Measurements from ENCODE around the gene SLC25A48. TPM values are rescaled to one million over a fixed set of nuclear protein-coding genes. Genes with fewer than 3 reads are reported as not detected.

Gene SLC25A48
- total RNA-seq, 2 experiments from 2014 or later = not detected

DNA sequence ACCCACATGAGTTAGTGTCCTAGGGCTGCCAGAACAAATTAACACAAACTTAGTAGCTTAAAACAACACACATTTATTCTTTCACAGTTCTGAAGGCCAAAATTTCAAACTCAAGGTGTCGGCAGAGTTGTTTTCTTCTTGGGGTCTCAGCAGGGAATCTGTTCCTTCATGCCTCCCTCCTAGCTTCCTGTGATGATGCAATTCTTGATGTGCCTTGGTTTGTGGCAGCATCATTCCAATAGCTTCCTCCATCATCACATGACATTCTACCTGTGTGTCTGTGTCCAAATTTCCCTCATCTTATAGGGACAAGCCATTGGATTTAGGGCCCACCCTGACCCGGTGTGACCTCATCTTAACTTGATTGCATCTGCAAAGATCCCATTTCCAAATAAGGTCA, 12.2 kb upstream of the SLC25A48 start:
- Mint-ChIP-seq H3K9me3 (no peaks in the 10 kb centered on the region), H3K27ac (no peak overlapping the region), H3K36me3 (ENCODE audit: low read depth) (no peaks in the 10 kb centered on the region), H3K4me3 (no peak overlapping the region), H3K4me1 (ENCODE audit: low read depth) (no peaks in the 10 kb centered on the region), H3K27me3 (peaks cover 9% of the 10 kb centered on the region)
- ChIA-PET CTCF (no interaction called here), POLR2A (no interaction called here)
- ATAC-seq (ENCODE audit: poor library complexity) (no peak), DNase-seq (no peak)
- H3K36me3 ChIP-seq (ENCODE audit: insufficient read depth, low read length) = no peaks in the 10 kb centered on the region
- TF ChIP-seq CTCF (IDR thresholded peaks at IDR 0.05) = no peak
- no peaks in the 10 kb centered on the region for H3K4me1 ChIP-seq (ENCODE audit: insufficient read depth, low read length)
- H3K27ac ChIP-seq (ENCODE audit: low read depth in 1 of 2, low read length in 2 of 2) = no peak overlapping the region
- peaks cover 0 to 5% of the 10 kb centered on the region in 2 experiments for H3K9me3 ChIP-seq (ENCODE audit: control insufficient read depth in 1 of 2, insufficient read depth in 1 of 2, low read length in 2 of 2)
- intact Hi-C loops (cut with DNase I, micrococcal nuclease) = no loop called here
- H3K4me3 ChIP-seq (ENCODE audit: low read length) = no peak overlapping the region
- no peaks in the 10 kb centered on the region for H3K27me3 ChIP-seq (ENCODE audit: control insufficient read depth in 1 of 2, insufficient read depth in 2 of 2, low read length in 2 of 2)

- CTCF ChIA-PET = no interaction called here
- H3K27ac Mint-ChIP-seq = no peak overlapping the region
- DNase-seq (no peak), ATAC-seq (ENCODE audit: poor library complexity) (no peak)
- no peak overlapping the region for H3K4me3 ChIP-seq (ENCODE audit: low read length)
- no peaks in the 10 kb centered on the region for H3K27me3 ChIP-seq (ENCODE audit: control insufficient read depth in 1 of 2, insufficient read depth in 2 of 2, low read length in 2 of 2)
- H3K4me1 ChIP-seq (ENCODE audit: insufficient read depth, low read length) = no peaks in the 10 kb centered on the region
- peaks cover 8% of the 10 kb centered on the region for H3K27me3 Mint-ChIP-seq
- intact Hi-C loops (cut with DNase I, micrococcal nuclease) = no loop called here
- no peaks in the 10 kb centered on the region for H3K36me3 Mint-ChIP-seq (ENCODE audit: low read depth)
- POLR2A ChIA-PET = no interaction called here
- H3K4me1 Mint-ChIP-seq (ENCODE audit: low read depth) = no peaks in the 10 kb centered on the region
- no peaks in the 10 kb centered on the region for H3K36me3 ChIP-seq (ENCODE audit: insufficient read depth, low read length)
- no peaks in the 10 kb centered on the region for H3K9me3 Mint-ChIP-seq
- H3K27ac ChIP-seq (ENCODE audit: low read depth in 1 of 2, low read length in 2 of 2) = no peak overlapping the region
- peaks cover 0 to 5% of the 10 kb centered on the region in 2 experiments for H3K9me3 ChIP-seq (ENCODE audit: control insufficient read depth in 1 of 2, insufficient read depth in 1 of 2, low read length in 2 of 2)
- H3K4me3 Mint-ChIP-seq = no peak overlapping the region
- no peak for TF ChIP-seq CTCF (IDR thresholded peaks at IDR 0.05)
Measured at GRCh38 chr5:135822959-135823358, 11.5 kb upstream of the SLC25A48 start.

DNA sequence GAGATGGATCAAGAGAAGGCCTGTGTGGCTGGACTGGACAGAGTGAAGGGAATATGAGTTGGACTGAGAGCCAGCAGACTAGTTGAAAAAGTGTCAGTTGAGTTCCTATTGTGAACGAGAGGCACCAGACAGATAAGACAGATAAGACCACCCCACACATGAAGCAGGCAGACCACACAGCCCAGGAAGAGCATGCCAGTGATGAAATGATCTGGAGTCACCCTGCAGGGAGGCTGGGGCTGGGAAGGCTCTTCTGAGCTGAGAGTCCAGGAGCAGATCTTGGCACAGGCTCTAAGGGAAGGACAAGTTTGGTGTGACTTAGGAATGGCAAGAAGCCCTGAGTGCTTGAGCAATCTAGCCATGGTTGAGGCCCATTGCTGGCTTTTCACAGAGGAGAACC, 10.6 kb upstream of the SLC25A48 start:
- no peaks in the 10 kb centered on the region for H3K9me3 Mint-ChIP-seq
- TF ChIP-seq CTCF (IDR thresholded peaks at IDR 0.05) = no peak
- Histone ChIP-seq H3K36me3 (ENCODE audit: insufficient read depth, low read length) (no peaks in the 10 kb centered on the region), H3K4me3 (ENCODE audit: low read length) (no peak overlapping the region), H3K27ac (ENCODE audit: low read depth in 1 of 2, low read length in 2 of 2) (no peak overlapping the region), H3K9me3 (ENCODE audit: control insufficient read depth in 1 of 2, insufficient read depth in 1 of 2, low read length in 2 of 2) (peaks cover 0 to 5% of the 10 kb centered on the region in 2 experiments), H3K27me3 (ENCODE audit: control insufficient read depth in 1 of 2, insufficient read depth in 2 of 2, low read length in 2 of 2) (no peaks in the 10 kb centered on the region), H3K4me1 (ENCODE audit: insufficient read depth, low read length) (no peaks in the 10 kb centered on the region)
- ChIA-PET POLR2A (no interaction called here), CTCF (no interaction called here)
- no peak for ATAC-seq (ENCODE audit: poor library complexity)
- H3K27ac Mint-ChIP-seq = no peak overlapping the region
- intact Hi-C loops (cut with DNase I, micrococcal nuclease) = no loop called here
- H3K36me3 Mint-ChIP-seq (ENCODE audit: low read depth) = no peaks in the 10 kb centered on the region
- no peaks in the 10 kb centered on the region for H3K27me3 Mint-ChIP-seq
- no peaks in the 10 kb centered on the region for H3K4me1 Mint-ChIP-seq (ENCODE audit: low read depth)
- no peak overlapping the region for H3K4me3 Mint-ChIP-seq
- no peak for DNase-seq
